ENCODE measurements around the gene SEC24B.
"Not testable (repeated sequence)": the region's sequence is repeated elsewhere in the genome, so short reads cannot be mapped to it uniquely, and the experiment has no call there.

The SEC24B gene

GRCh38 chr4:109578846-109579245 lies 145.2 kb downstream of the SEC24B start:
- no peak for DNase-seq (ENCODE audit: low read depth)

GRCh38 chr4:109579997-109580396 lies 146.4 kb downstream of the SEC24B start:
- DNase-seq (ENCODE audit: low read depth), result not testable (repeated sequence)

- DNase-seq (ENCODE audit: low read depth), result no peak
Observed at GRCh38 chr4:109588176-109588575, 154.6 kb downstream of the SEC24B start.

- DNase-seq (ENCODE audit: low read depth), result no peak
Observed at GRCh38 chr4:109589119-109589518, 155.5 kb downstream of the SEC24B start.

- no peak for DNase-seq (ENCODE audit: low read depth)
Observed at GRCh38 chr4:109589605-109590004, 156.0 kb downstream of the SEC24B start.

Measured in HS-5 (cell line).